Amygdala (tissue), 56 donors: ENCODE data around the gene CSMD2.
"Not testable (repeated sequence)": the region's sequence is repeated elsewhere in the genome, so short reads cannot be mapped to it uniquely, and the experiment has no call there.

ENCODE experiments used
- DNase-seq, 56 donors: peaks; one replicate each; lab custom pipeline; 2025; lab: John Stamatoyannopoulos, UW

The CSMD2 gene

DNA sequence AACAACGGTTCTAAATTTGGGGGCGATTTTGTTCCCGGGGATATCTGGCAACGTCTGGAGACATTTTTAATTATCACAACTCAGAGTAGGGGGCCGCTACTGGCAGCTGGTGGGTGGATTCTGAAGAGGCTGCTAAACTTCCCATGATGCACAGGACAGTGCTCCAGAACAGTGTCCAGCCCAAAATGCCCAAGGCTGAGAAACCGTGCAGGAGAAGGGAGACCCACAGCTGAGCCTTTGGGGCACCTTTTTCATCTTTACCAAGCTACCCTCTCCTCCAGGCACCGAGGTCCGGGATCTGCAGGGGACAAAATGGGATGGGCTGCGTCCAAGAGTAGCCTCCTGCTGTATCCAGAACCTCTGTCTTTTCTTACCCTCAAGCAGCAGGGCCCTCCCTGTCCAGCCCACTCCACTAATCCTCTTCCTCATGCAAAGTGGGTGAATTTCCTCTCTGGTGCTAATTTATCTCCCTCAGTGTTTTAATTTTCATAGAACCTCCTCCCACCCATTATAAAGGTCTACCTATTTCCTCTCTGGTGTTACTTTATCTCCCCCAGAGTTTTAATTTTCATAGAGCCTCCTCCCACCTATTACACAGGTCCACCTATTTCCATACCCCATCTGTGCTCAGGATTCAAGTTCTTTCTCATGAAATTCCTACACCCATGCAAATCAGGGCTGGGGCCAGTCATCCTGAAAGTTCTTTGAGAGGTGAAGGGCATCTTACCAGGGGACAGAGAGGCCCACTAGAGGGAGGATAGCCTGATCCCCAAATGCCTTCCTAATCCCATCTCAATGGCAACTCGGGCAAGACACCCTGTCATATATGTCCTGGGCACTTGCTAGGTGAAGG, 42.7 kb downstream of the CSMD2 start:
- DNase-seq: no peak

DNA sequence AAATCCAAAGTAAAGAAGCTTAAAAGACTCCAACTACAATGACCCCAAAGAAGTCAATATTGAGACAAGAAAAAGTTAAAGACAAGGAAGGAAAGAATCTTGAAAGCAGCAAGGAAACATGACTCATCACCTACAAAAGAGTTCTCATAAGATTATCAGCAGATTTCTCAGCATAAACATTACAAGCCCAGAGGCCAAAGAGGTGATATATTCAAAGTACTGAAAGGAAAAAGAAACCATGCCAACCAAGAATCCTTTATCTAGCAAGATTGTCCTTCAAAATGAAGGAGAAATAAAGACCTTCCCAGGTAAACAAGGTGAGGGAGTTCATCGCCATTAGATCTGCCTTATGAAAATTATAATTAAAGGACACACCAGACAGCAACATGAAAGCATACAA, 49.8 kb downstream of the CSMD2 start:
- no peak for DNase-seq

DNA sequence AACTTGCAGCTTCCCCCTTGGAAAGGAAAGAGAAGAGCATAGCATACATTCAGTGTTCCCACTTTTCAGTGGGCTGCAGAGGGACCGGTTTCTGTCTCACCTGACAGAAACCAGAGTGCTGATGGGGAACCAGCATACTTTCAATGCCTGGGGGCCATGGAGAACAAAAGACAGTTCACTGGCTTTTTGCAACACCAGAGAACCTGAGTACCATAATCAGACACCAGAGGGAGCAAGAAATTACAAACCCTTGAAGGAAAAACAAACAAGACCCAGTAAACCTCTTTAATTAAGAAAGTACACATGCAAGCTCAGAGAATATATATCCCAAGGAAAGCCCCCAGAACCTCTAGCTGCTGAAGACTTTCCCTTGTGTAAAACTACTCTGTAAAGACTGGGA, 51.1 kb downstream of the CSMD2 start:
- peak in 1 of 56 donors; percentile 14 for DNase-seq

DNA sequence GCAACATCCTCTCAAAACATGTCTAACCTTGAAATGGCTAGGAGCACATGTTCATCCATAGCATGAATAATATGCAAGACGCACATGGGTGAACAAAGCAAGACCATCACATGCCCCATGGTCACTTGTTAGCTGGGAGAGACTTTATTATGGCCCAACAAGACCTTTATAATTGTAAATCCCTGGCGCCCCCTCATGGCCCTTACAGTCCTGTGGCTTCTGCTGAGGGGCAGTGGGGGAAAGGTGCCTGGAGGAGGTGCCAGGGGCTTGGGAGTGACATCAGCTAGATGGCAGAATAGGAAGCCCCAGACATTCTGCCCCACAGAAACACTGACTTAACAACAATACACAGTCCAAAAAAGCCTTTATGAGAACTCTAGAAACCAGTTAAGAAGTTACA, 51.7 kb downstream of the CSMD2 start:
- peak in 13 of 56 donors; percentile 4 to 40 (median 14) for DNase-seq

DNA sequence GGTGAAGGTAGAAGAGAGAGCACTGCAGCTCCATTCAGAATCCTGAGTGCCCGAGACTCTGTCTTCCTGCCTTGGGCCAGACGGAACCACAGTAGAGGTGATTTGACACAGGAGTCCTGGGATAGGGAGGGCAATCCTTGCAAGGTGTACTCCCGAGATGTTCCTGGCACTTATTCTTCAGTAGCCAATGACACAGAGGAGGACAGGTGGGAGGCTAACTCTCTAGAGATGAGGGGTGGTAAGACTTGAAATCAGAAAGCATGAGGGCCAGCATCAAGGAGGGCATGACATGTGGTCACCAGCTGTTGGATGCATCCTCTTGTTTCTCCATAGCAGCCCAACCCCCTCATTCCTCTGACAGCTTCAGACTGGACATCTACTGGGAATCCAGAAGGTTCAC, 56.3 kb downstream of the CSMD2 start:
- no peak for DNase-seq

DNA sequence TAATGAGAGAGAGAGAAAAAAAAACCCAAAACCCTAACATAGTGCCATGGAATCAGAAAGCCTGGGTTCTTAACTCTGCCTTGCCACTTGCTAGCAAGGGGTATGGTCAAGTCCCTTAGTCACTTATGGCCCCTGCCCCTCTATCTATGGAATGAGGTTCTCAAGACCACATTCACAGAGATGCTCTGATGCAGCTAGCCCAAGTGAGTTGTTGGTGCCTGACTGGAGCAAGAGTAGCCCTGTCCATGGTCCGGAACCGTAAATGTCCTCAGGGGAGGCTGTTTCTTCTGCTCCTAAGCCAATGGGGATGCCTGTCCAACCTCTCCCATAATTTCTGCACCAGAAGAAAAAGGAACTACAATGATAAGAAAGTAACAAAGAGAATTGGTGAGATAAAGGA, 56.8 kb downstream of the CSMD2 start:
- no peak for DNase-seq

DNA sequence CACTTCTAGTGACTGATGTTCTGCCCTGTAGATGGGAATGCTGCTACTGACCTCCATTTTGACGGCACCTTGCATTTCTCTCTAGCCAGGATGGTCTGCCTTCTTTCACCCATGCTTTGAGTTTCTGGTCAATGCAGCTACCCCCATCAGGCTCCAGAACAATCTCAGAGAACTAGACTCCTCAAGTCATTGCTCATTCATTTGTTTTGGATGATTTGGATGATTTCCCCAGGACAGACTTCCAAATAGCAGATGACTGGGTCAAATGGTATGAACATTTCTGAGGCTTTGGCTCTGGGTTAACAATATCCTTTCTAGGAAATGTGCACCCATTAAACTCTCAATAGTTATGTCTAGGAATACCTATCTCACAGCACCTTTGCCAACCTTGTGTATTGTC, 63.9 kb downstream of the CSMD2 start:
- no peak for DNase-seq

DNA sequence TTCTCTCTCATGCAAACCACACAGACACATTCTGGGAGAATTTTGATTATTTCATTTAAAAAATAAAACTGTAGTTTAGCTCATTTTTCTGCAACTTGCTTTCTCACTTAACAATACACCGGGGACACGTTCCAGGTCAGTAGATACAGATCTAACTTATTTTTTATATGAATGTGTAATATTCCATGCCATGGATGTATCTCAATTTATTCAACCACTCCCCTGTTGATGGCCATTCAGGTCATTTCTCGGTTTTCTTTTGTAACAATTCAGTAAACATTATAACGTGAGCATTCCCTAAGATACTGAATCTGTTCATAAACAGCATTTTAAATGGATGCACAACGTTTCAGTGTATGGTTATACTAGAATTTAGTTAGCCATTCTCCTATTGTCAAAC, 64.7 kb downstream of the CSMD2 start:
- DNase-seq: no peak

DNA sequence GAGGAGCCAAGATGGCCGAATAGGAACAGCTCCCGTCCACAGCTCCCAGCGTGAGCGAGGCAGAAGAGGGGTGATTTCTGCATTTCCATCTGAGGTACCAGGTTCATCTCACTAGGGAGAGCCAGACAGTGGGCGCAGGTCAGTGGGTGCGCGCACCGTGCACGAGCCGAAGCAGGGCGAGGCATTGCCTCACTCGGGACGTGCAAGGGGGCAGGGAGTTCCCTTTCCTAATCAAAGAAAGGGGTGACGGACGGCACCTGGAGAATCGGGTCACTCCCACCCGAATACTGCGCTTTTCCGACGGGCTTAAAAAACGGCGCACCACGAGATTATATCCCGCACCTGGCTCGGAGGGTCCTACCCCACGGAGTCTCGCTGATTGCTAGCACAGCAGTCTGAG, 72.6 kb downstream of the CSMD2 start:
- not testable (repeated sequence) for DNase-seq

DNA sequence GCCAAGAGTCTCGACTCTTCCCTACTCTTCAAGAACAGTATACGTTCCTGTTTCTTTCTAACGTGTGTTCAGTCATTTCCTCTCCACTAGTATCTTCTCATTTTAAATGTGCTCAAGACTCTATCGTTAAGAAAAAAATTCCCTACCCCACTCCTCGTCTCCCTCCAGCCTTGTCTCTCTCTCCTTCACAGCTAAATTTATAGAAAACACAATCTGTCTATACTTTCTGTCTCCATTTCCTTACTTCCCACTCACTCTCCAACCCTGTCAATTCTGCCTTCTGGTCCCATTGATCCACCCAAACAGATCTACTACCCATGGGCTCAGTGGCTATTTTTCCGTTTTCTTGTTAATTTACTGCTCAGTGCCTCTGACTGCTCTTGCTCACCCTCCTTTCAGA, 75.3 kb downstream of the CSMD2 start:
- DNase-seq: peak in 1 of 56 donors; percentile 7

DNA sequence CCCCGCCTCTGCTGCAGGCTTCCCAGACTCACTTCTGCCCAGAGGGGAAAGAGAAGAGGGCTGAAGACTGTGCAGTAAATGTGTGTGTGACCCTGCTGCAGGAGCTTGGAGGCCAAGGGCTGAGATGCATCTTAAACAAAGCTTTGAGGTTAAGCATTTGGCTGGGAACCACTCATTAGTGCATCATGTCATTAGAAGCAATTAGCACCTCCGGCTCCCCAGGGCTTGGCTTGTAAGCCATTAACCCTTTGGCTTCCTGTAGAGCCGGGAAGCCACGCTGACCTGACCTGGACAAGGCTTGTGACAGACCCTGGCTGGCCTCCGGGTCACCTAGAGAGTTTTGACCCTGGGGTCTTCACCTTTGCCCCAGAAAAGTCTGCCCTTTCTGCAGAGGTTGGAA, 77.0 kb downstream of the CSMD2 start:
- DNase-seq: no peak

DNA sequence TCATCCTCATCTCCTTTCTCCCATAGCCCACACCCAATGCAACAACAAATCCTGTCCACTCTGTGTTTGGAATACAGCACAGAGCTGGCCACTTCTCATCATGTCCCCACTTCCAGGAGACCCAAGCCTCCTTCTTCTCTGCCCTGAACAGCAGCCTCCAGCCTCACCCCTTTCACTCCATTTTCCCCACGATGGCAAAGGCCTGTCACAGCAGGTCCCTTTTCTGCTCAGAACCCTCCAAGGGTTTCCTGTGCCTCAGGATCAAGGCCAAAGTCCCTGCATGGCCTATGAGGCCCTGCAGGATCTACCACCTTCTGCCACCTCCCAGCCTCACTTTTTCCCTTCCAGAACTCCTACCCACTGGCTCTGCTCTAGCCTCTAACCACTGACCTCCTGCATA, 78.5 kb downstream of the CSMD2 start:
- no peak for DNase-seq

DNA sequence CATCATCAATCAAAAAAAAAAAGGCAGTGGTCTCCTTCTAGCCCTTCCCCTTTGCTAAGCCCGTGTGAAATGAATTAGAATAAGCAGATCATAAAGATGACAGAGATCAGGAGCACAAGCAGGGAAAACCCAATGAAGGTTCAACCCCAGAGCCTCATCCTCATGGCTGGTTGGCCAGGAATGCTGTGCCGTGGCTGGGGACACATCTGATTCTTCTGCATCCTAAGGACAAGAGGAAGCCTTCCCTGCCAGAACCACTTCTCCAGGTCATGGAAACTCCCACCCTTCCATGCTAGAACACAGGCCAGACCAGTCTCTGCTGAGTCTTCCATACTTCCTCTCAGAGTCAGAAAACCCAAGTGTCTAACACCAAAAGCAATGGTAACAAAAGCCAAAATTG, 81.1 kb downstream of the CSMD2 start:
- DNase-seq: no peak

DNA sequence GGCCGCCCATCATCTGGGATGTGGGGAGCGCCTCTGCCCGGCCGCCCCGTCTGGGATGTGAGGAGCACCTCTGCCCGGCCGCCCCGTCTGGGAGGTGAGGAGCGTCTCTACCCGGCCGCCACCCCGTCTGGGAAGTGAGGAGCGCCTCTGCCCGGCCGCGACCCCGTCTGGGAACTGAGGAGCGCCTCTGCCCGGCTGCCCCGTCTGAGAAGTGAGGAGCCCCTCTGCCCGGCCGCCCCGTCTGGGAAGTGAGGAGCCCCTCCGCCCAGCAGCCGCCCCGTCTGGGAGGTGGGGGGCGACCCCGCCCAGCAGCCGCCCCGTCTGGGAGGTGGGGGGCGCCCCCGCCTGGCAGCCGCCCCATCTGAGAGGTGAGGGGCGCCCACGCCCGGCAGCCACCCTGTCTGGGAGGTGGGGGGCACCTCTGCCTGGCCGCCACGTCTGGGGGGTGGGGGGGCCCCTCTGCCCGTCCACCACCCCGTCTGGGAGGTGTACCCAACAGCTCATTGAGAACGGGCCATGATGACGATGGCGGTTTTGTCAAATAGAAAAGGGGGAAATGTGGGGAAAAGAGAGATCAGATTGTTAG, 82.9 kb downstream of the CSMD2 start:
- not testable (repeated sequence) for DNase-seq

DNA sequence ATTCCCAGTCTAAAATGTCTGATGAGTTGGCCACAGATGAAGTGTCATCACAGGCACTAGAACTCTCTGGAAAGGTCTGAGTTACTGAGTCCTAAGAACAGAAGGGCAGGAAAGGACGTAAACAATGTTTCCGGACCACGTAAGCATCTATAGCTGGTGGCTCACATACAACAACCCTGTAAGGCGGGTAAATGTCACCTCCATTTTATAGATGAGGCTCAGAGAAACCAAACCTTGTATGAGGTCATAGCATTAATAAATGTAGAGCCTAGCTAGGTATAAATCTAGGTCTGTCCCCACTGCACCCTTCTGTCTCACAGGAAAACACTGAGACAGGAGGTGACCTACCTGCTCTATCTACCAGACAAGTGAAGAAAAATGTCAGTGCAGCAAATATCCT, 86.6 kb downstream of the CSMD2 start:
- DNase-seq: no peak

DNA sequence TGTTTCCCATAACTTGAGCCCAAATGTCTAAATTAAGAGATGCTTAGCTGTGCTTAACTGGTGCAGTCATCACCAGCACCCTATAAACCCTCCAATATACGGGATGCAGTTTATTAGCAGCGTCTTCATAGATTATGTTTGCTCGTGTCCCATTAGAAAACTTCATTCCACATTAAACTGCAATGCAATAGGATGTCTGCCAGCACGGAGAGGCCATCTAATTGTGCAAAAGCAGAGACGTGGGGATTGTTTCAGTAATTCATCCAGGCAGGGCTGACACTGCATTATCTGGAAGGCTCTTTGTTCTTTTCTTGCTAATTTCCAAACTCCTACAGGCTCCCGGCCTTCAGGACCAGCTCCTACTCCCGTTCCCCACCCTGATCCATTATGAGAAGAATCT, 89.5 kb downstream of the CSMD2 start:
- DNase-seq: no peak

DNA sequence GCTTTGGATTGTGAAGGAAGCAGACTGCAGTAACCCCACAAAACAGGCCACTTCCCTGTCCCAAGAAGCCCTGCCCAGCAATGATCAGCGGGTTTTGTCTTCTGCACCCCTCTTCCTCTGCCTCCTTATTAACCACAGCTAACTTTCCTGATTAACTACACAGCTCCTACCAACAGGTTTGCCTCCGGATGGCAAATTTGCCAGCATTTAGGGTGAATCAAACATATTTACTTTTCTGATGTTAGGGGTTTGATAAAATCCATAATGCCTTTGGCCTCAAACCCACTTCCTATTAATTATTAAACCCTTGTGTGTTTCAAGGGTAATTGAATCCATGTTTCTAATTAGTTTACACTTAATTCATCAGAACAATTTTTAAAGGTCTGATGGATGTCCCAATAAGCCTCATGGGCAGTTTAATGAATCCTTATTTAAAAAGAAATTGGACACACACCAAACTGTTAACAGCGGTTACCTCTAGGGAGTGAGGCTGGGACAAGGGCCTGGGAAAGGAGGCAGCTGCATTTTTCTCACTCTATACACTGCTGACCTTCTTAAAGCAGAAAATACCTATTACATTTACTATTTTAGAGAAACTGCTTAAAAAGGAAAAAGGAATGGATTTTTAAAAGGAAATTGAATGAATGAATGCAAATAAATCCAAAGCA, 91.9 kb downstream of the CSMD2 start:
- no peak for DNase-seq

DNA sequence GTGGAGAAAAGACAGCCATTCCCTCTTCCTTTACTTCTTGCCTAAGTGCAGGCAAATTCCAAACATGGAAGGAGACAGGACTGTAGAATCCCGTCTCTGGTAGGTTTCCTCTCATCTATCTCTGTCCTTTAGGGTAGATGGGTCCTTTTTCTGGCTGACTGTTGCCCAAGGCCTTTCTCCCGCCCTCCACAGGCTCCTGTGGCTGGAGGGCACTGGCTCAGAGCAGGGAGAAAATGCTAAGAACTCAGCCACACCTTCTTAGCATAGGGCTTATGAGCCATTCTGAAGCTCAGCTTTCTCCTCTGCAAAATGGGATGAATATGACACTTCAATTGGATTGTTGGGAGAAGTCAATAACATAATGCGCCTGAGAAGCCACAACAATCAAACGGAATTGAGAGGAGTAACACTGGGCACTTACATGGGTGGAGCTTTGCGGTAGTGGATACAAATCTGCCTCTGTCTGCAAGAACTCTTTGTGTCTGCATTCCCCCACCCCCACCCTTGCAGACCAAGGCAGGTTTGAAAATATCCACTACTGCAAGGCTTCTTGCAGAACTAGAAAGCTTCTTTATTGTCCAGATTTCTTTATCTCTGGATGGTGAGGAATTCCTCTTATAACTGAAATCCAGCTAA, 94.7 kb downstream of the CSMD2 start:
- DNase-seq: peak in 12 of 56 donors; percentile 9 to 53 (median 30)

DNA sequence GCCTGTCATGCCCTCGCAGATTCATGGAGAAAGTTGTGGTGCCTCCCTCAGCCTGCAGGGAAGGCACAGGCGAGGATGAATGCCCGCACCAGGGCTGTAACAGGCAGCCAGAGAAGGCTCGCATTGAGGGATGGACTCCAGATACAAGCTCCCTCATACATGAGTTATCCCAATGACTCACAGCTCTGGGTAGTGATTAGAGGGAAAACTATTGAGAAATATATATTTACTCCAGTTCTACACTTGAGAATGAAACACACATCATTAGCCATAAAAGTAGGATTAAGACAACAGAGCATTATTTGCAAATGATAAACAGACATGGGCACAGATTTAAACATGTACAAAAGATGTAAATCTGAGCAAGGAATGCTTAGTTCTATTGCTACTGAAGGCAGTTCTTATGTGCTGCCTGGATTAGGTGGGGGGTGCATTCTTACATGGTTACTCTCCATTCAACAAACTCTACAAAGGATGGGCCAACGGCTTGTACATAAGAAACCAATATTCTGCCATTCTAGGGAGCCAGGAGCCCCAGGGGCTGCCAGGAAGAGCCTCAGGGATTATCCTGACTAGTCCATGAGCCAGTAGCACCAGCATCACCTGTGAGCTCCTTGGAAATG, 97.9 kb downstream of the CSMD2 start:
- DNase-seq: peak in 7 of 56 donors; percentile 7 to 31 (median 21)

DNA sequence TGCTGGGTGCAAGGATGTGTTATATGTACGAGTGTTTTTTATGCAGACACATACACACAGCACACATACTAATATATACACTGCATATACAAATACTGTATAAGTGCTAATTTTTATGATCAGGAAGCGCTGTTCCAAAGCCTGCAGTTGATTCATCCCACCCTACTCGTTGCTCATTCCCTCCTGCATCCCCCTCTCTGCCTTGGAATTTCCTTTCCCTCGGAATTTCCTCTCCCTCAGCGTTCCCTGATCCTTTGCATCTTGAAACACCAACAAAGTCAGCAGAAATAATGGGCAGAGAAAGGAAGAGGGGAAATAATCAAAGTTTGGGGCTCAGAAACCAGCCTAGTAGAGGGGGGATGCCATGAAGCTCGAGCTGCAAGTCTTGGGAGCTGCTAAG, 98.9 kb downstream of the CSMD2 start:
- DNase-seq: no peak

DNA sequence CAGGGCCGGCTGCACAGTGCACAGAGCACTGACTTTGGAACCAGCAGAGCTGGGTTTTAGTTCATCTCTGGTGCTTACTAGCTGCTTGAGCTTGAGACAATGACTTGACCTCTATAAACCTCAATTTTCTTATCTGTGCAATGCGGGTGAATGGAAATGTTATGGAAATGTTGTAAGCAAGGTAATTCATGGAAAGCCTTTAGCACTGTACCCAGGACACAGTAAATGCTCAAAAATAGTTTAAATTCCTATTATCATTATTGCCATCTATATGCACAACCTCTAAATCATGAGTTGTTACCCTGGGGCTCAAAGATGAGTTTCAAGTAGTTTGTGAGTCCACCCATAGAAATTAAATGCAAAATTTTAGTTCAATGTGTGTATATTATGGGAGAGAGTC, 99.5 kb downstream of the CSMD2 start:
- no peak for DNase-seq
